ENCODE measurements around the gene ECPAS.
"Not testable (repeated sequence)": the region's sequence is repeated elsewhere in the genome, so short reads cannot be mapped to it uniquely, and the experiment has no call there.

Gene ECPAS

DNA sequence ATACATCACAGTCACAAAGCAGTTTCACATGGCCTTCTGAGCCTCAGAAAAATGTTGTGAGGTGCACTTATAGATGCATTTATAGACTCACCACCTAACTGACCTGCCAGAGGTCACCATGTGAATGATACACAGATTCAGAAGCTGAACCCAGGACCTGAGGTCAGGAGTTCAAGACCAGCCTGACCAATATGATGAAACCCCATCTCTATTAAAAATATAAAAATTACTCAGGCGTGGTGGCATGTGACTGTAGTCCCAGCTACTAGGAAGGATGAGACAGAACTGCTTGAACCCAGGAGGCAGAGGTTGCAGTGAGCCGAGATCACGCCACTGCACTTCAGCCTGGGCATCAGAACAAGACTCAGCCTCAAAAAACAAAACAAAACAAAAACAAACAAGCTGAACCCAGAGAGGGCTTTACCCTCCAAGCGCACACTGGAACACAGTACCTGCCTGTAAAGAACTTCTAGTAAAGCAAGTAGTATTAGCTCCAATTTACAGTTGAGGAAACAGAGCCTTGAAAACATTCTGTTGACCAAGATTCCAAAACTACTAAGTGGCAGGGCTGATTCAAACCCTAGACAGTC, 16.3 kb downstream of the ECPAS start:
- no peak for DNase-seq (ENCODE audit: low spot score)

DNA sequence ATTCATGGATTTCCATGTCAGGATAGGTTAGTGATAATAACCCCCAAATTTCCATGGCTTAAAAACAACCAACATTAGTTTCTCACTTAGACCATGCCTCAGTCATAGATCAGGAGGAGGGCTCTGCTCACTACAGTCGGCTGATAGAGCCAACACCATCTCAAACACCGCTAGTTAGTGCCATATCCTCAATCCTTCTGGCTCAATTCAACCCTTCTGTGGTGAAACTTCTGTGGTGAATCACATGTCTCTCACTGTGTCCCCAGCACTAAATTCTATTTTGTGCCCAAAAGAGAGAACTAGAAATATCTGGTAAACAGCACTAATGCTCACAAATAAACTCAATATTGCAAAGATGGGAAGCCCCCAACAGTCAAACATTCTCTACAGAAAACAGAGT, 21.1 kb downstream of the ECPAS start:
- DNase-seq (ENCODE audit: low spot score) = no peak

DNA sequence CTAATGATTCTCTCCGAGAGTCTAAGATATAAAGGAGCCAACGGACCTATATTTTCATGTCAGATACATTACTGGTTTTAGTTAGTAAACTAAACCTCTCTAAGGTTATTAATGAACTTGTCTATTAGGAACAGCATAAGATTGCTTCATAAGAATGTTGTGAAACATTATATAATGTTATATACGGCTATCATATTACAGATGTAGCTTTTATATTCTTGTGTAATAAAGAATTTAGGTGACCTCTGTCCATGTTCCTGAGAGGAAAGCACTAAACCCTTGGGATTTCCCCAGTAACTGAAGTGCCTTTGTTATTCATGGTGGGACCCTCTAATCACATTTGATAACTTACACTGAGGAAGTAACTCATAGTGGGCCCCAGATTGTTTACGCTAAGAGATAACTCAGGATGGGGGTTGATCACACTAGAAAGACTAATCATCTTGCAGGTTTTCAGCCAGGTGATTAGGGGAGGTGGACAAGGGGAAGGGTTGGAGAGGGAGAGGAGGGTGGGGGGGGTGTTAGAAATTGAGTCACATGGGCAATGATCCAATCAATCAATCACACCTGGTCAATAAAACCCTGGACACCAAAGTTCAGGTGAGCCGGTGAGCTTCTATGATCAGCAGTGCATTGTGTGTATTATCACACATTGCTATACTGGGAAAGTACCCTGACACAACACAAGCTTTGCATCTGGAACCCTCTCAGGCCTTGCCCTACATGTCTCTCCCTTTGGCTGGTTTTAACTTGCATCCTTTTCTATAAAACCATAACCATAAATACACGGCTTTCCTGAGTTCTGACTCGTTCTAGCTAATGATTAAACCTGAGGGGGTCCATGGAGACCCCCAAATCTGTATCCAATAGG, 25.8 kb downstream of the ECPAS start:
- DNase-seq (ENCODE audit: low spot score) = no peak

DNA sequence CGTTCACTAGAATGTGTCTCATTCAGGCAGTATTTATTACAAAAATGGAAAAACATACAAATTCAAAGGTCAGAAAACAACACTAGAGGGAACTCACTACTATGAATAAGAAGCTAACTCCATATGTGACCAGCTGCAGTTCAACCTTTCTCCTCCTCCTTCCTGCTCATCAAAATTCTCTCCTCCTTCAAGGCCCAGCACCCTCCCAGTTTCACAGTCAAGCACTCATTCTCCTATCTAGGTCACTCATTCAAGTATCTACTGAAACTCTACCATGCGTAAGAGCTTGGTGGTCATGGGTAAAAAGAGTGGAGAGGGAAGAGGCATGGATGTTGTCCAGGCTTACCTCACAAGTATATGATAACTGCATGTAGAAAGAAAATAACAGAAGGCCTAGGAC, 27.7 kb downstream of the ECPAS start:
- no peak for DNase-seq (ENCODE audit: low spot score)

DNA sequence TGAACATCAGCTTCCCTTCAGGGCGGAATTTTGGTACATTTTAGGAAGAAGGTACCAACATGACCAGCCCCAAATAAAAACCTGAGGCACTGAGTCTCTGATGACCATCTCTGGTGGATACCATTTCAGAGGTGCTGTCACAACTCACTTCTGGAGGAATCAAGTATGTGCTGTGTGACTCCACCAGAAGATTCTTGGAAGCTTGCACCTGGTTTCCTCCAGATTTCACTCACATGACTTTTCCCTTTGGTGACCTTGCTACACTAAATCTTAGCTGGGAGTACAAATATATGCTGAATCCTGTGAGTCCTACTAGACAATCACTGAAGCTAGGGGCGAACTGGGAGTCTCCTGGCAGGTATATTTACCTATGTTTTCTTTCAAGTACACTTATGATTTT, 28.5 kb downstream of the ECPAS start:
- no peak for DNase-seq (ENCODE audit: low spot score)

DNA sequence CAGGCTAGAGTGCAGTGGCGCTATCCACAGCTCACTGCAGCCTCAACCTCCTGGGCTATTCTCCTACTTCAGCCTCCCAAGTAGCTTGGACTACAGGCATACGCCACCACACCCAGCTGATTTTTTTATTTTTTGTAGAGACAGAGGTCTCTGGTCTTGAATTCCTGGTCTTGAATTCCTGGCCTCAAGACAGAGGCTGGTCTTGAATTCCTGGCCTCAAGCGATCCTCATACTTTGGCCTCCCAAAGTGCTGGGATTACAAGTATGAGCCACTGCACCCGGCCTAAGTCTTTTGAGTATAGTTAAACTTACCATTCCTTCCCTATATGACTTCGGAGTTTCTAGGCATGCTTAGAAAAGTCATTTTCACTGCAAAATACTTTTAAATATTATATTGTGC, 29.4 kb downstream of the ECPAS start:
- DNase-seq (ENCODE audit: low spot score) = no peak

DNA sequence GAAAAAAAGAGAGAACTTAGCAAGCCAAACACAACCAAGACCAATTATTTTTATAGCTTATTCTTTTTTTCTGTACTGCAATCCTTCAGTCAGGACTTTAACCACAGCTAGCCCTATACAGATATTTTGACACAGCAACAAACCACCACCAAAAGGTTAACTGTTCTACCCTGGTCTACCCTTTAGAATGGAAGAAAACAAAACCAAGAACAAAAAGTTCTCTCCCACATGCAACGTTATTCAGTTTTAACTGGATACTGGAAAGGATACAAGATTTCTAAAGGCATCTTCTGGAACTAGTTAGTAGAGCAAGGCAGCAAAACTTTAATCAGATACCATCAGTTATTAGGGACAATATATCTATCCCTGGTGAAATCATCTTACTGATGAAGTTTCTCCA, 32.6 kb downstream of the ECPAS start:
- DNase-seq (ENCODE audit: low spot score) = no peak

DNA sequence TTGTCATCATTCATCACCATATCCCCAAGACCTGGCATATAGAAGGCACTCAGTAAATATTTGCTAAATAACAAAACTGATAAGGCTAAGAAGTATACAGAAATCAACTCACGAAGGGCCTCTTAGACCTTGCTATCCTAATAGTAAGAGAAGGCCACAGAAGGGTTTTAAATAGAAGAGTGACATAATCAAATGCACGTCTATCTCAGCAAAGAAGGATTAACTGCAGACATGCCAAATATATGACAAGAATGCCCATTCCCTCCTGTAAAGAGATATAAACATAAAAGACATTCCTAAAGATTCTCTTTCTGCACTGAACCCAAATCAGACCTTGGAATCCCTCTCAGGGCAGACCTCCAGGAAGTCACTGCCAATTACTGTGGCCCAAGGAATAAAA, 34.1 kb downstream of the ECPAS start:
- DNase-seq (ENCODE audit: low spot score) = no peak

DNA sequence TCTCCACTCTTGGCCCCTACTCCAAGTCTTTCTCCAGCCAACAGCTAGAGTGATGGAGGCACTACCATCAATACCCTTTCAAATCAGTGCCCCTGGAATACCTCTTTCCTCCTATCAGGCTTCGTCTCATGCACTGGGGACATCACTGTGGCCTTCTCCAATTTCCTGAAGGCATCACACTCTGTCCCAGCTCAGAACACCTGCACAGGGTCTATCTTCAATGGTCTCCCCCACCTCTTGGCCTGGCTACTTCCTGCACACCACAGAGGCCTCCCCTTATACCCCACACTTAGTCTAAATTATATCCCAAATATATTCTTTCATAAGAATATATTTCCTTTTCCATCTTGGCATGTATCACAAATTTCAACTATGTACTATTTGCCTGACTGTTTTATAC, 34.5 kb downstream of the ECPAS start:
- no peak for DNase-seq (ENCODE audit: low spot score)

DNA sequence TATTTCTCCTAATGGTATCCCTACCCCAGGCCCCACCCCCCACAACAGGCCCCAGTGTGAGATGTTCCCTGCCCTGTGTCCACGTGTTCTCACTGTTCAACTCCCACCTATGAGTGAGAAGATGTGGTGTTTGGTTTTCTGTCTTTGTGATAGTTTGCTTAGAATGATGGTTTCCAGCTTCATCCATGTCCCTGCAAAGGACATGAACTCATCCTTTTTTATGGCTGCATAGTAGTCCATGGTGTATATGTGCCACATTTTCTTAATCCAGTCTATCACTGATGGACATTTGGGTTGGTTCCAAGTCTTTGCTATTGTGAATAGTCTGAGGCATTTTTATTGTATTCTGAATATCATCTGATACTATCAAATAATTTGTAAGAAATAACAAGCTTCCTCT, 38.4 kb downstream of the ECPAS start:
- DNase-seq (ENCODE audit: low spot score) = not testable (repeated sequence)

DNA sequence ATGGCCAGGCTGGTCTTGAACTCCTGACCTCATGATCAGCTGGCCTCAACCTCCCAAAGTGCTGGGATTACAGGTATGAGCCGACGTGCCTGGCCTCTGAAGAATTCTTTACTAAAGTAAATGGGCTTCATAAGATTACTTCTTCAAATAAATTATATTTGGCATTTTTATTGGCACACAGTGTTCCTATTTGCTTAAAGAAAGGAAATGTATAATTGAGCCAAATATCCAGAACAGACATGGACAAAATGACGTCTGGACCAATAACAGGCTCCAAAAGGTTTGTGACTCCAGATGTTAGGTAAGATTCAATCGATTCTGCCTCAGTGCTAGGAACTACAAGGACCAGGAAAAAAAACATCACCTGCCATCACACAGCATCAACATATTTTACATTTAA, 40.7 kb downstream of the ECPAS start:
- no peak for DNase-seq (ENCODE audit: low spot score)

DNA sequence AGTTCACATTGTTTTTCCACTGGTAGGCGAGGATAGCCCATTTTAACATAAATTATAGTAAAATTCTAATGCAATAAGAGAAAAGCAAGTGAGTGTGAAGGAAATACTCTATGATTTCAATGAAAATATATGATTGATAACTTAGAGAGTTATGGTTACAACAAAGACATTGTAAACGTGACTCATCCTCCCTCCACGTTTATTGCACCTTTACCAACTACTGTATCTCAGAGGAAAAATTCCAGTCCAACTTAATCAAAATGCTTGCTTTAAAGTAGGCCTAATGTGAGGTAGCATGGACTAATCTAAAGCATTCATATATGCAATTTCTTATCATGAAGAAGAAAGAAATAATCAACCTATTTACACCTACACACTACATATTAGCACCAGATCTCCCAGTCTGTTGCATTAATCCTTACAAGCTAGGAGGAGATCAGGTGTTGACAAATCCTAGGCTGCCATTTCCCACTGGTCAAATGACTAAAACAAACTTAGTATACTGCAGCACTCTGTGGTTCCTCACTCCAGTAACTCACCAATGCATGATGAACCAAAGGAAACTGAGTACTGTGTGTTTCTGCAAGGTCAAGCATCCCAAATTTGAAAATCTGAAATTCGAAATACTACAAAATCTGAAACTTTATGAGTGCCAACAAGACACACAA, 41.7 kb downstream of the ECPAS start:
- DNase-seq (ENCODE audit: low spot score) = no peak

DNA sequence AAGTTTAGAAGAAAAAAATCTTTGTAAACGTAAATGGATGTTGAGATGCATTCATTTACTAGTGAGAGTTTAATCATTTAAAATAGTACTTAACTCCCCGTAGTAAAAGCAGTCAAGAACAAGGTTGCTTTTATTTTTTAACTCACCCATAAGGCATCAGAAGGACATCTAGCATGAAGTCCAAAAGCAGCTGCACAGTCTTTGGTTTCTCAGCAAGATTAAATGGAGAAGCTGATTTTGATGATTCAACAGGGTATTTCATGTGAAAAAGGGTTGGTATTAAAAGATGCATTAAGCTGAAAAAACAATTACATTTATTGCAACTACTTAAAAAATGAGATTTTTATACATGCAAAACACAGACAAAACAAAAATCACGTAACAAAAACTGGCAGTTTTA, 44.0 kb downstream of the ECPAS start:
- no peak for DNase-seq (ENCODE audit: low spot score)

DNA sequence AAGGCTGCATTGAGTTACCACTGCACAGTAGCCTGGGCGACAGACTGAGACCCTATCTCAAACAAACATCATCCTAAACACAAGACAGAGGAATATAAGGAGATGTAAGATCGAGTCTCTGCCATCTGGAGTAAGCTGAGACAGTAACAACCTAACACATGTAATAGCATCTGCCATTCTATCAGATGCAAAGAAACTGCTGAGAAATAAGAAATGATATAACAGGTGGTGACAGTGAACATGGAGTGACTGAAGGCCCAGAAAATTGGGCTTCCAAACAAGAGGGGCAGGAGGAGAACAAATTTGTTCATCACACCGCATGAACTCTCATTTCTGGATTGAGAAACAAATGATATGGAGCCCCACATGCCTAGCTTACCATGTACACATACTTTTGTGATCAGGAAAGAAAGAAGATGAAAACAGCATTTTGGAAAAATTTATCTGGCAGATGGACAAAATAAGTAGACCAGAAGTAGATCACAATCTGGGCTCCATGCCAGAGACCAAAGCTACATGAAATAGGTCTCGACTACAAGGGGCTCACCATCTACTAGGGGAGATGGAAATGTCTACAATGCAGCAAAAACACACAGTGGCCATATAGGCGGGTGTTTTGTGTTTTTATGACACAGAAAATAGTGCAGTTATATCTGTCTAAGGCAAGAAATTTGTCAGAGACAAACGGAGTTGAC, 45.5 kb downstream of the ECPAS start:
- DNase-seq (ENCODE audit: low spot score) = no peak

DNA sequence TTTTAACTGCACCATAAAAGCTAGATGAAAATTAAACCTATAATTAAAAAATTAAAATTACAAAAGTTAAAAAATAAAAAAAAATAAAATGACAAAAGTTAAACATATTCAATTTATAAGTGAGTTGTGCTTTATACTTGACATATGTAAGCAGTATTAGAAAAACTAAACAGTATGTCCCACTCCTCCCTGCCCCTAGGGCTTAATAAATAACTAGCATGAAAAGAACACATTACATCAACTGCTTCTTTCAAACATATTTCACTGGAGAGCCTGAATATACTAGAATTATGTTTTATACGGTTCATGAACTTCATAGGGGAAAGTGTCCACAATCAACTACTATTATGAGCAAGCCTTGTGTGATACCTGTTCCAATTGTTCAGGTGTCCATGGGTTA, 47.6 kb downstream of the ECPAS start:
- no peak for DNase-seq (ENCODE audit: low spot score)

DNA sequence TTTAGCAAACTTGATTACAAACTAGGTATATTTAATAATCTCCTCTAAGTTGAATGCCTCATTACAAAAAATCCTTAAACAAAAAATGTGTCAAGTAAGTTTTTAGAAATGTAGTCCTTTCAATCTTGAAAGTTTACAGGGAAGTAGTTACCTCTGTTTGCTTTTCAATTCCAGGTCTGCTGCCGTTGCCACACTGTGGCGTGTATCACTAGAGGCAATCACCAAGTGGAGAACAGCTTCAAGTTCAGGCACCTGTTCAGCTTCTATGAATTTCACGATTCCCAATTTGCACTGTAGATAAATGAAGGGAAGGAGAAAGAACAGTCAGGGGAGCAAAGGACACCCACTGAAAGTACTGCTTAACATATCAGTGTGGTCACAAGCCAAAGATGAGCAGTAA, 51.1 kb downstream of the ECPAS start:
- DNase-seq (ENCODE audit: low spot score) = no peak

DNA sequence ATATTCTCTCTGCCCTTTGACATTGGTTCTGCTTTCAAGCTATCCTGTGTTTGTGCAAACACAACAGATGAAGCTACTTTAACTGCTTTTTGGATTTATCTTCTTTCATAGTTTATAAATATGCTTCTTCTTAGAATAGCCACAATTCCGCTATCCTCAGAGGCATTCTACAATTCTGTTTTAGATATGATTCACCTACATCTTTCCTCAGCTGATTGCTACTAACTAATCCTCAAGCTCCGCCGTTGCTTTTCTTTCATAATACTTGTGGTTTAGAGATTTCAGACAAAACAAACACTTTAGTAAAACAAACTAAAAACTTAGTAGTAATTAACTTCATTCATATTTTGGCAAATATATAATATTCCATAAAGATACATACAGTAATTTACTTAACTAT, 52.5 kb downstream of the ECPAS start:
- DNase-seq (ENCODE audit: low spot score) = no peak

DNA sequence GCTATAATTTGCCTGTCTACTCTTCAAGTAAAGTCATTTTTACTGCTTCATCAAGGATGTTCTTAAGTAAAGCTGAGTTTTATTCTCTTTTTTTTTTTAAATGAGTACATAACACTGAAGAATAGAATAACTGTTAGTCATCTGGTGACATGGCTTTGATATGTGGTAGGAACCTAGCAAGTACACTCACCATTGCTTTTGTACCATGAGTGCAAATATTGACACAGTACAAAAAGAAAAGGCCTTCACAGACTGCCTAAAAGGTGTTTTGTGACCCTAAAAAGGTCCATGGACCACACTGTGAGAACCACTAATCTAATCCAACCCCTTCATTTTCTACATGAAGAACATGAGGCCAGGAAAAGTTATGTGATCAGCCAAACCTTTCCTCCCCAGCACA, 55.0 kb downstream of the ECPAS start:
- no peak for DNase-seq (ENCODE audit: low spot score)

DNA sequence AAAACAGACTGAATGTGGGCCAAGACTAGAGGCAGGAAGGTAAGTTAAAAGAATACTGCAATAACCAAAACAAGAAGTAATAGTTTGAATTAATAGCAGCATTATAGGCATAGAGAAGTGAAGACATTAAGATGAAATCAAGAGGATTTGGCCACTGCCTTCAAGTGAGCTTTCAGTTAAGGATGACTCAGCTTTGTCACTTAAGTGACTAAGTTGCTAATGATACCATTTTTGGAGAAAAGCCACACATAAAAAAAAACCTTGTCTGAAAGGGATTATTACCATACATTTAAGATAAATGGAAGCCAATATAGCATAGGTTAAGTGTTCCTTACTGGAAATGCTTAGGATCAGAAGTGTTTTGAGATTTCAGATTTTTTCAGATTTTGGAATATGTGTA, 57.0 kb downstream of the ECPAS start:
- DNase-seq (ENCODE audit: low spot score) = peak; percentile 12

DNA sequence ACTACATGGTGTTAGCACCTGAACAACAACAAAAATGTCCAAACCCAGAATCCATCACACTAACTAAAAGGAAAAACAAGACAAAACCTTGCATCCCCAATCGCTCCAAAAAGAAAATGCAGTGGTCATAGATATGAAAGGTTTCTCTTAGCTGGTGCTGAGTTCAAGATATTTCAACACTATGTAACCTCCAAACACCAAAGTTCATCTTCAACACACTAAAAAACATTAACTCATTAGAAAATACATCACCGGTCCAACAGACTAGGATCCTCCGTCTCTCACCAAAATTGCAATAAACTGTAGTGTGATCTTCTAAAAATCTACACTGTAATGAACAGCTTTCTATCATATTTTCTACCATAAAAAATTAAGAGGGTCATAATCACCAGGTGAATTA, 60.8 kb downstream of the ECPAS start:
- no peak for DNase-seq (ENCODE audit: low spot score)

DNA sequence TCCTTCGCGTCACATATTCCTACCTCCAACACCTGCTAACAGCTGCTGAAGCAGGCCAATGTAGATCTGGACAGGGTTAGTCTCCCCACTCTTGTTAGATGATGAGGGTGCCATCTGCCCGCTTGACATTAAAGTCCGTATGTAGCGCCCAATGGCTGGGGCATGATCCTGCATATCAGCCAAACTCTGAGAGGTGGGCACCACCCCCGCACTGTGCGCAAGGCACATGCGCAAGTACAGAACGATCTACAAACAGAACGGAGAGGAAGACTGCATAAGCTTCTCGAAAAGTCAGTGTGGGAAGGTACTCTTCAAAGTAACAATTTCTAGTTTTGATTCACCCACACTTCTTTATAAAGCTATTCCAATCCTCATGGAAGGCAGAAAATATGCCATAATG, 69.8 kb downstream of the ECPAS start:
- no peak for DNase-seq (ENCODE audit: low spot score)

DNA sequence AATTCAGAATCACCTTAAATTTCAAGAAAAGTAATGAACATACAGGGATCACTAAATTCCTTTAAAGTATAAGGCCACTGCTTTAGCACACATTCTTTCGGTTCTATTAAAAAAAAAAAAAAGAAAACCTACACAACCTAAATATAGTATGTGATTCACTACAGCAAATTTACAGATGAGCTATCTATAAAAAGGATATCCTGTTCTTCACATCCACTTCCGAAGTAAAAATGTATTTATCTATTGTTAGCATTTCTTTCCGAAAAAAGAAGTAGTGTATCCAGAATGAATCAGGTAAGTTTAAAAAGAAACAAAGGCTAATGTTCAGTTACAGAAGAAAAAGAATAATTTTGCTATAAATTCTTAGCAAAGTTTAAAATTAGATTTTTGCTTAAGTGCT, 70.2 kb downstream of the ECPAS start:
- DNase-seq (ENCODE audit: low spot score) = no peak

DNA sequence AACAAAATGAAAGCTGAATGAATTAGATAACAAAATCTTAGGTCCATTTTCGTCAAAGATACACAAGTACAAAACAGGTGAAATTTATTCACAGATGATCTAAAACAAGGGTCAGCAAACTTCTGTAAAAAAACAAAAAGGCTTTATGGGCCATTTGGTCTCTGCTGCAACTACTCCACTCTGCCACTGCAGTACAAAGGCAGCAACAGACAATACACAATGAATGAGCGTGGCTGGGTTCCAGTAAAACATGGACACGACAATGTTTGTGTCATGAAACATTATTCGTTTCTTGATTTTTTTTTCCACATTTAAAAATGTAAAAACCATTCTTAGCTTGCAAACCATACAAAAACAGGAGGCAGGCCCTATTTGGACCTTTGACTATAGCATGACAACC, 71.9 kb downstream of the ECPAS start:
- no peak for DNase-seq (ENCODE audit: low spot score)
